ENCODE data around the gene NUMBL. TPM values are rescaled to one million over a fixed set of nuclear protein-coding genes. Genes with fewer than 3 reads are reported as not detected.

NUMBL gene
- total and polyA plus RNA-seq, 9 donors, result 14.6 to 39.5 (median 32.7) TPM

DNA sequence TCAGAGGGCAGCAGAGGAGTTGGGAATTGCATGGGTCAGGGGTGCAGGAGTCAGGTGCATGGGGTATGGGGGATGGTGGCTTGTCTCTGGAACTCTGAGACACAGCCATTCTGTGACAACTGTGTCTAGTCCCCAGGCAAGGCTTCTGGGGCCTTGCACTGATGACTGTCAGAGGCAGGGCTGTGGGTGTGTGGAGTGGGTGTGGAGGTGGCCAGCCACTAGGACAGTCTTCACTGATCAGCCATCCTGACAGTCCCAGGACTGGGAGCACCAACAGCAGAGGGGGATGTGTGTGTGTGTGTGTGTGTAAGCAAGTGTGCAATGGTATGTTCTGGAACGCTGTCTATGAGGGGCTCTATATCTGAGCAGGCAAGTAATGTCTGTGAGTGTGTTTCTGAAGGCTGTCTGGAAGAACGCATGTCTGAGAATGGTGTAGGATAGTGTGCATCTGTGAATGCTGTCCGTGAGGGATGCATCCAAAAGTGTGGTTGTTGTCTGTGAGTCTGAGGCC, 5.4 kb downstream of the NUMBL start:
- Histone ChIP-seq H3K36me3 (ENCODE audit: control insufficient read depth, insufficient read depth, low read length) (peaks cover 54% of the 10 kb centered on the region), H3K4me1 (ENCODE audit: control insufficient read depth, insufficient read depth, low read length) (peaks cover 31% of the 10 kb centered on the region), H3K27me3 (ENCODE audit: control insufficient read depth, insufficient read depth, low read length) (no peaks in the 10 kb centered on the region), H3K27ac (ENCODE audit: low read length) (no peak overlapping the region), H3K9me3 (replicated peaks; ENCODE audit: control insufficient read depth, low read depth, low read length) (no peaks in the 10 kb centered on the region), H3K4me3 (ENCODE audit: low read length) (no peak overlapping the region)
- 91% methylated on average over 3 of the region's 3 CpGs for WGBS (ENCODE audit: insufficient coverage)
- DNase-seq, result no peak

DNA sequence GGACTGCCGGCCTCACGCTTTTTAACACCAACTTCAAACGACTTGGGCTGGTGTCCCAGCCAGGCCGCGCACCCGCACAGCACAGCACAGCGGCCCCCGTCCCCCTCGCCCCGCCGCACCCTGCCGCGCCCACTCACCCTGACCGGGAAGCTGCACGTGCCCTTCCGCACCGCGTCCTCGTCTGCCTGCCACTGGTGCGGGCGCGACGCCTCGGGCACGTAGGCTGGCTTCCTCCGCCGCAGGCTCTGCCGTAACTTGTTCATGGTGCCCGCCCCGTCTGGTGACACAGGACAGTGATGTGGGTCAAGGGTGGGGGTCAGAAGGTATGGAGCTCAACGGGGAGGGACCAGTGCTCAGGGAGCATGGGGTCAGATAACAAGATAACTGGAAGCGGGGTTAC, 6.2 kb downstream of the NUMBL start:
- H3K36me3 ChIP-seq (ENCODE audit: control insufficient read depth, insufficient read depth, low read length), result peaks cover 57% of the 10 kb centered on the region
- no peaks in the 10 kb centered on the region for H3K9me3 ChIP-seq (replicated peaks; ENCODE audit: control insufficient read depth, low read depth, low read length)
- H3K4me3 ChIP-seq (ENCODE audit: low read length), result no peak overlapping the region
- H3K27me3 ChIP-seq (ENCODE audit: control insufficient read depth, insufficient read depth, low read length), result no peaks in the 10 kb centered on the region
- H3K27ac ChIP-seq (ENCODE audit: low read length), result no peak overlapping the region
- WGBS (ENCODE audit: insufficient coverage), result 94% methylated on average over 32 of the region's 32 CpGs
- no peak for DNase-seq
- H3K4me1 ChIP-seq (ENCODE audit: control insufficient read depth, insufficient read depth, low read length), result peaks cover 23% of the 10 kb centered on the region

DNA sequence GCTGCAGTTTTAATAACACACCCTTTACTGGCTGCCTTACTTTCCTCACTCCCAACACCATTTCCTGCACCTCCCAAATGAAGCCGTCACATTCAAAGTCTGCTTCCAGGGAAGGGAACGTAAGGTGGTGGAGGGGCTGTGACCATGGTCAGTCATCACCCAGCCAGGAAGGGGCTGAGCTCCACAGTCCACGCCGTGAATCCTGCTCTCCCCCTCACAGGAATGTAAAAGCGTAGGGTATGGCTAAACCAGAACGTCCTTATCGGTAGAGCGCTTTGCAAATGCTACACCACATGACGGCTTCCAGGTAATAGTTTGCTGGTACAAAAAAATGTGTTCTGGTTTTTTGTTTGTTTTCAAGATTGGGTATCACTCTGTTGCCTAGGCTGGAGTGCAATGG, 7.0 kb downstream of the NUMBL start:
- peaks cover 61% of the 10 kb centered on the region for H3K36me3 ChIP-seq (ENCODE audit: control insufficient read depth, insufficient read depth, low read length)
- no peak overlapping the region for H3K4me3 ChIP-seq (ENCODE audit: low read length)
- H3K27me3 ChIP-seq (ENCODE audit: control insufficient read depth, insufficient read depth, low read length), result no peaks in the 10 kb centered on the region
- H3K4me1 ChIP-seq (ENCODE audit: control insufficient read depth, insufficient read depth, low read length), result peaks cover 15% of the 10 kb centered on the region
- H3K9me3 ChIP-seq (replicated peaks; ENCODE audit: control insufficient read depth, low read depth, low read length), result no peaks in the 10 kb centered on the region
- DNase-seq, result no peak
- H3K27ac ChIP-seq (ENCODE audit: low read length), result no peak overlapping the region
- WGBS (ENCODE audit: insufficient coverage), result 84% methylated on average over 8 of the region's 9 CpGs

DNA sequence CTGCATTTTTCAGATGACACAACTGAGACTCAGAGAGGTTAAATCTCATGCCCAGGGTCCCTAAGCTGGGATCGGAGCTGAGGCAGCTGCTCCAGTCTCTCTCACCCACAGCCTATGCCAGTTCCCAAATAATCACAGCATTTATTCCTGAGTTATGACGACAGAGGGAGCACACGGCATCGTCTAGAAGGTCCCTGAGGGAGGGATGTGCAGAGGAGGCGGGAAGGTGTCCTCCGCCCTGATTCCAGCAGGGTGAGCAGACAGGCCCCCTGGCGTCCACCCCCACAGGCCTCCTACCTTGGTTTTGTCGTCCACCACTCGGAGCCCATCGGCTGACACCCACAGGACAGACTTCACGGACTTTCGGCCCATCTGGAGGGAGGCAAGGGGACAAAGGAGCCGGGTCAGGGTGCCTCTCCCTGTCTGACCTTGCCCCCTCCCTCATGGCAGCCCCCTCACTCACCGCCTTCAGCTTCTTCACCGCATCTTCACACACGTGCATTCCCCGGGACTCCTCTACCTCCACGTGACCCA, 8.0 kb downstream of the NUMBL start:
- peaks cover 6% of the 10 kb centered on the region for H3K4me1 ChIP-seq (ENCODE audit: control insufficient read depth, insufficient read depth, low read length)
- peaks cover 70% of the 10 kb centered on the region for H3K36me3 ChIP-seq (ENCODE audit: control insufficient read depth, insufficient read depth, low read length)
- H3K27ac ChIP-seq (ENCODE audit: low read length), result no peak overlapping the region
- no peak for DNase-seq
- 67% methylated on average over 4 of the region's 18 CpGs for WGBS (ENCODE audit: insufficient coverage)
- H3K9me3 ChIP-seq (replicated peaks; ENCODE audit: control insufficient read depth, low read depth, low read length), result no peaks in the 10 kb centered on the region
- no peak overlapping the region for H3K4me3 ChIP-seq (ENCODE audit: low read length)
- H3K27me3 ChIP-seq (ENCODE audit: control insufficient read depth, insufficient read depth, low read length), result no peaks in the 10 kb centered on the region

DNA sequence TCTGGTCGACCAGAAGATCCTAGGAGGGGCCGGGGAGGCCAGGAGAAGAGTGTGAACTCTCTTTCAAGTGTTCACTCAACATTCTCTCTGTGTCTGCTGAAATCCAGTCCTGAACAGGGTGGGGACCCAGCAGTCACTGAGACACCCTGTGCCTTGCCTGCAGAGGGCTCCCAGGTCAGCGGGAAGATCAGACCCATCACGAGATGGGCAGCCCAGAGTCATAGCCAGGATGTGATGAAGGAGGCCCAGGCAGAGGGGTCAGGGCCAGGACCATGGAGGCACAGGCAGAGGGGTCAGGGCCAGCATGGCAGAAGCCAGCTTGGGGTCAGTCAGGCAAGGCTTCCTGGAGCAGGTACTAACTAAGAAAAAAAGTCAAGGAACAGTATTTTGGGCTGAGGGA, 9.4 kb downstream of the NUMBL start:
- 74% methylated on average over 3 of the region's 4 CpGs for WGBS (ENCODE audit: insufficient coverage)
- no peak overlapping the region for H3K4me3 ChIP-seq (ENCODE audit: low read length)
- no peaks in the 10 kb centered on the region for H3K27me3 ChIP-seq (ENCODE audit: control insufficient read depth, insufficient read depth, low read length)
- H3K9me3 ChIP-seq (replicated peaks; ENCODE audit: control insufficient read depth, low read depth, low read length), result no peaks in the 10 kb centered on the region
- H3K27ac ChIP-seq (ENCODE audit: low read length), result no peak overlapping the region
- peaks cover 75% of the 10 kb centered on the region for H3K36me3 ChIP-seq (ENCODE audit: control insufficient read depth, insufficient read depth, low read length)
- no peak for DNase-seq
- no peaks in the 10 kb centered on the region for H3K4me1 ChIP-seq (ENCODE audit: control insufficient read depth, insufficient read depth, low read length)

DNA sequence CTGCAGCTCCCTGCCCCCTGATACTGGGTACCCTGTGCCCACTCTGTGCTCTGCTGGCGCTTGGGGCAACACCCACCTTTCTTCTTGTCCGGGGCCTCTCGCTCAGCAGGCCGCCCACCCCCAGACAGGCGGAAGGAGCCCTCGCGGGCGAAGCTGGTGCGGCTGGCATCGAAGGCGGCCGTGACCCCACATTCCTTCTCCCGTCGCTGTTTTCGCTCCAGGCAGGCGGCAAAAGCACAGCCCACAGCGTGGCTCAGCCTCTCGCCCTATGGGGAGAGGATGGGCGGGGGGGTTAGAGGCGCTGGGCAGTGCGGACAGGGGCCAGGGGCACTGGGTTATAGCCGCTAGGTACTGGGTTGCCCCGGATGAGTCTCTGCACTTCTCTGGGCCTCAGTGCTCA, 13.3 kb downstream of the NUMBL start:
- no peaks in the 10 kb centered on the region for H3K27me3 ChIP-seq (ENCODE audit: control insufficient read depth, insufficient read depth, low read length)
- H3K9me3 ChIP-seq (replicated peaks; ENCODE audit: control insufficient read depth, low read depth, low read length), result no peaks in the 10 kb centered on the region
- no peaks in the 10 kb centered on the region for H3K4me1 ChIP-seq (ENCODE audit: control insufficient read depth, insufficient read depth, low read length)
- H3K27ac ChIP-seq (ENCODE audit: low read length), result no peak overlapping the region
- 93% methylated on average over 22 of the region's 23 CpGs for WGBS (ENCODE audit: insufficient coverage)
- no peak overlapping the region for H3K4me3 ChIP-seq (ENCODE audit: low read length)
- no peak for DNase-seq
- peaks cover 73% of the 10 kb centered on the region for H3K36me3 ChIP-seq (ENCODE audit: control insufficient read depth, insufficient read depth, low read length)

DNA sequence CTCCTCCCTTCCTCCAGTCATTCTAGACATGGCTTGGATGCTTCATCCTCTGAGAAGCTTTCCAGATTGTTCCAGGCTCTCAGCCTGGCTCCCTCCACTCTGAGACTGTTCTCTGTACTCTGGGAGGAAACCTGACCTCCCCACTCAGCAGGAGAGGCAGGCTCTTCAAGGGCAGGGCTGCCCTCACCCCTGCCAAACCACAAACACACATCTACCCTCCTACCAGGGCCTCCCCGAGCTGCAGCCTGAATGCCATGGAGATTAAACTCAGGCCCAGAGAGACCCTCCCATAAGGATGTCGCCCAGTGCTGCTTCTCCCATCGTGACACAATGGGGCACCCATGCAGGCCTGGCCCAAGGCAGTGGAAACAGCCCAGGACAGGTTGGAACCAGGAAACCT, 16.2 kb downstream of the NUMBL start:
- no peaks in the 10 kb centered on the region for H3K27me3 ChIP-seq (ENCODE audit: control insufficient read depth, insufficient read depth, low read length)
- WGBS (ENCODE audit: insufficient coverage), result 79% methylated on average over 3 of the region's 3 CpGs
- no peak overlapping the region for H3K27ac ChIP-seq (ENCODE audit: low read length)
- DNase-seq, result no peak
- peaks cover 2% of the 10 kb centered on the region for H3K9me3 ChIP-seq (replicated peaks; ENCODE audit: control insufficient read depth, low read depth, low read length)
- H3K4me3 ChIP-seq (ENCODE audit: low read length), result no peak overlapping the region
- no peaks in the 10 kb centered on the region for H3K4me1 ChIP-seq (ENCODE audit: control insufficient read depth, insufficient read depth, low read length)
- peaks cover 81% of the 10 kb centered on the region for H3K36me3 ChIP-seq (ENCODE audit: control insufficient read depth, insufficient read depth, low read length)

DNA sequence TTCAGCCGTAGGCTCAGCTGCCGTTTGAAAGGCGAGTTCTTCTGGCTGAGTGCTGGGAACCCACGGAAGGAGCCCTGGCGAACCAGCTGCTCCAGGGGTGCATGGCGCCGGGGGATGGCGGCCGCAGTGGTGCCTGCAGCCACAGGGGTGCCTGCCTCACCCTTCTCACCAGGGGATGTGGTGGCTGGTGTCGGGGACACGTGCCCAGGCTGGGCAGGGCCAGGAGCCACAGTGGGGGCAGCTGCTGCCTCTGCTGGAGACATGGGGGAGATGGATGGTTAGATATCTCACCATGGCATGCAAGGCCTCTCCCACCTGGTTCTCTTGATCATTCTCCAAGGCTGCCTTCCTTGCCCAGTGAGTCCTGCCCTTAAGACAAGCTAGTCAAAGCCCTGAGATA, 17.1 kb downstream of the NUMBL start:
- peaks cover 4% of the 10 kb centered on the region for H3K9me3 ChIP-seq (replicated peaks; ENCODE audit: control insufficient read depth, low read depth, low read length)
- H3K4me1 ChIP-seq (ENCODE audit: control insufficient read depth, insufficient read depth, low read length), result no peaks in the 10 kb centered on the region
- H3K36me3 ChIP-seq (ENCODE audit: control insufficient read depth, insufficient read depth, low read length), result peaks cover 86% of the 10 kb centered on the region
- no peak overlapping the region for H3K27ac ChIP-seq (ENCODE audit: low read length)
- WGBS (ENCODE audit: insufficient coverage), result 90% methylated on average over 5 of the region's 11 CpGs
- no peaks in the 10 kb centered on the region for H3K27me3 ChIP-seq (ENCODE audit: control insufficient read depth, insufficient read depth, low read length)
- DNase-seq, result no peak
- no peak overlapping the region for H3K4me3 ChIP-seq (ENCODE audit: low read length)

DNA sequence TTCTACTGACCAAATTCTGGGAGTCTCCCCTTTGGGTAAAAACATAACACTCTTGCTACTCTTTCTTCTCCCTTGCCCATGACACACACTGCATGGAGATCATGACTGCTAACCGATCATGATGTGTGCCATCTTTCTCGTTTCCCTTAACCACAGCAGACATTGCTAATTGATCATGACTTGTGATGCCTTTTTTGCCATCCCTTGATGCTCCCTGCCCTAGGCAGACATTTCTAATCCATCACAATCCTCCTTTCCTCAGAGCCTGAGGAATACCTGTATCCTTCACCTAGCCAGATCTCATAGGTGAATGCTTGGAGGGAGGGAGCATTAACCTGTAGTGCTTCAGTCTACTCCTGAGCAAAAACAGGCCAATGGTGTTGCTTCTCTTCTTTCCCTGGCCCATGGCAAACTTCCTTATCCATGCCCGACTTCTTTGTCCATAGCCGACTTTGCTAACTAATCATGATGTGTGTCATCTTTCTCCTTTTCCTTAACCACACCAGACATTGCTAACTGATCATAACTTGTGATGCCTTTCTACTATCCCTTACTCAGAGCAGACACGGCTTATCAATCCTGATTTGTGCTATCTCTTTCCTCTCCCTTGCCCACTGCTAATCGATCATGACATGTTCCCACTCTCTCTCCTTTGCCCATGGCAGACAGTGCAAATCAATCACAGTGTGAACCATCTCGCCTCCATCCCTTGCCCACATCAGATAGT, 17.7 kb downstream of the NUMBL start:
- Histone ChIP-seq H3K36me3 (ENCODE audit: control insufficient read depth, insufficient read depth, low read length) (peaks cover 84% of the 10 kb centered on the region), H3K27me3 (ENCODE audit: control insufficient read depth, insufficient read depth, low read length) (no peaks in the 10 kb centered on the region), H3K4me1 (ENCODE audit: control insufficient read depth, insufficient read depth, low read length) (no peaks in the 10 kb centered on the region), H3K27ac (ENCODE audit: low read length) (no peak overlapping the region), H3K9me3 (replicated peaks; ENCODE audit: control insufficient read depth, low read depth, low read length) (peaks cover 4% of the 10 kb centered on the region), H3K4me3 (ENCODE audit: low read length) (no peak overlapping the region)
- no peak for DNase-seq
- 88% methylated on average over 7 of the region's 7 CpGs for WGBS (ENCODE audit: insufficient coverage)

DNA sequence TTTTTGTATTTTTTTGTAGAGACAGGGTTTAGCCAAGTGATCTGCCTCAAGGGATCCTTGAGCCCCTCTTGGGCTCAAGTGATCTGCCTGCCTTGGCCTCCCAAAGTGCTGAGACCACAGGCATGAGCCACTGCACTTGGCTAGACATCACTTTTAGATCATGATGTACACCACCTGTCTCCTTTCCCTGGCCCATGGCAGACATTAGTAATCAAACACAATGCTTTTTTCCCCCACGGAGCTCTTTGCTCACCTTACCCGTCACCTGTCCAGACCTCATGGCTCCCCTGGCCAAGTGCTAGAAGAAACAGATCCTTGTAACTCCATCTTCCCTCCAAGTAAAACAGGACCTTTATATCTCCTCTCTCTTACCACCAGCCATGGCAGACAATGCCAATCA, 18.4 kb downstream of the NUMBL start:
- no peak for DNase-seq
- no peak overlapping the region for H3K27ac ChIP-seq (ENCODE audit: low read length)
- WGBS (ENCODE audit: insufficient coverage), result 79% methylated on average over 2 of the region's 2 CpGs

More for the DNA sequence above, 18.4 kb downstream of the NUMBL start:
- peaks cover 4% of the 10 kb centered on the region for H3K9me3 ChIP-seq (replicated peaks; ENCODE audit: control insufficient read depth, low read depth, low read length)
- H3K4me3 ChIP-seq (ENCODE audit: low read length), result no peak overlapping the region
- H3K4me1 ChIP-seq (ENCODE audit: control insufficient read depth, insufficient read depth, low read length), result no peaks in the 10 kb centered on the region
- H3K36me3 ChIP-seq (ENCODE audit: control insufficient read depth, insufficient read depth, low read length), result peaks cover 84% of the 10 kb centered on the region
- H3K27me3 ChIP-seq (ENCODE audit: control insufficient read depth, insufficient read depth, low read length), result no peaks in the 10 kb centered on the region
